Kidney (tissue), 14 donors: Measurements from ENCODE around the gene ARHGAP35. TPM values are rescaled to one million over a fixed set of nuclear protein-coding genes. Genes with fewer than 3 reads are reported as not detected.

Source experiments
- DNase-seq, 5 donors: peaks; one replicate each; pipeline ENCODE4 v3.0.0-alpha.2; 2013 to 2020
- FAIRE-seq: peaks from 2 replicates; lab custom pipeline; 2012; peaks lifted over from hg19 to GRCh38; lab: Jason Lieb, UNC
- H3K27ac ChIP-seq, 2 donors: one replicate each; pipeline ENCODE4 v1.7.0; 2013; ENCODE audit warnings: low read depth in 2 of 2, low read length in 2 of 2, inconsistent platforms in 1 of 2
- H3K27me3 ChIP-seq: one replicate; pipeline ENCODE4 v1.7.1; 2013; ENCODE audit warnings: low read length, inconsistent platforms; ENCODE audit not compliant: control insufficient read depth, insufficient read depth
- H3K36me3 ChIP-seq, 3 donors: one replicate each; pipeline versions ENCODE4 v1.7.0 to v1.7.1; 2013; ENCODE audit warnings: low read length in 3 of 3, control low read depth in 1 of 3, inconsistent platforms in 1 of 3; ENCODE audit not compliant: insufficient read depth in 3 of 3, control insufficient read depth in 2 of 3
- H3K4me1 ChIP-seq, 3 donors: one replicate each; pipeline versions ENCODE4 v1.7.0 to v1.7.1; 2013; ENCODE audit warnings: low read length in 3 of 3, inconsistent platforms in 1 of 3, low read depth in 1 of 3; ENCODE audit not compliant: control insufficient read depth in 2 of 3, insufficient read depth in 2 of 3
- H3K4me3 ChIP-seq, 3 donors: one replicate each; pipeline versions ENCODE4 v1.7.0 to v1.8.1; 2013; ENCODE audit warnings: low read length in 3 of 3, control low read depth in 1 of 3, inconsistent platforms in 1 of 3
- H3K9ac ChIP-seq, 3 donors: one replicate each; pipeline versions ENCODE4 v1.7.0 to v1.7.1; 2013; ENCODE audit warnings: low read length in 3 of 3, control low read depth in 1 of 3, inconsistent platforms in 1 of 3
- H3K9me3 ChIP-seq, 3 donors: one replicate each; pipeline versions ENCODE4 v1.7.0 to v1.7.1; 2013; ENCODE audit warnings: low read length in 3 of 3, control low read depth in 1 of 3, inconsistent platforms in 1 of 3; ENCODE audit not compliant: control insufficient read depth in 2 of 3, insufficient read depth in 1 of 3
- CTCF ChIP-seq: IDR thresholded peaks from 3 replicates; pipeline ENCODE4 v1.5.1; 2012; ENCODE audit warnings: mild to moderate bottlenecking, moderate library complexity, borderline replicate concordance; ENCODE audit not compliant: insufficient read depth; ENCODE audit errors: extremely low read depth
- intact Hi-C: fragments of 100-400 bp; cut with DNase I; formaldehyde crosslinking; loops from one replicate; pipeline ENCODE4 v1.11.1; 2022
- polyA plus RNA-seq: library from polyadenylated mRNA; stranded (reverse); fragments of 350-450 nt; fragmentation: Illumina TruSeq; extraction: RNeasy Lipid Tissue Mini Kit (QIAGEN cat#74804); gene quantifications from one replicate; pipeline ENCODE4 v1.2.3, GENCODE V29; 2014; ENCODE audit warnings: low read depth, low replicate concordance; ENCODE audit not compliant: insufficient read depth
- total RNA-seq: library from RNA; stranded (reverse); fragmentation: NEBNext Ultra II Directional; extraction: Animal tissue kit (Norgen Biotek cat#: 25700); gene quantifications from one replicate; pipeline ENCODE4 v1.2.1, GENCODE V29; 2021
- donor health status: control.
- donor health status: control.
- donor health status: control.
- donor health status: control.
- donor health status: control.
- donor health status: DM: yes; HTN: yes; CAD: no.
- donor health status: Normal renal cell carcinoma (clear cell type).

Gene ARHGAP35
- total and polyA plus RNA-seq, 2 donors from 2014 or later = 14.0 to 53.6 TPM

GRCh38 chr19:46834984-46835383 lies 25.8 kb upstream of the ARHGAP35 start:
- intact Hi-C loops = no loop called here
- TF ChIP-seq CTCF = no peak

GRCh38 chr19:46838160-46838559 lies 22.6 kb upstream of the ARHGAP35 start:
- no peak overlapping the region for H3K27ac ChIP-seq
- H3K27me3 ChIP-seq = no peaks in the 10 kb centered on the region
- H3K9me3 ChIP-seq = no peaks in the 10 kb centered on the region
- FAIRE-seq = no peak
- DNase-seq = no peak
- no peak overlapping the region for H3K9ac ChIP-seq
- intact Hi-C loops = no loop called here
- H3K36me3 ChIP-seq = peaks cover 0 to 9% (median 9%) of the 10 kb centered on the region in 3 donors
- H3K4me3 ChIP-seq = no peak overlapping the region
- peaks cover 0 to 5% (median 3%) of the 10 kb centered on the region in 3 donors for H3K4me1 ChIP-seq
- no peak for TF ChIP-seq CTCF

More at GRCh38 chr19:46834984-46835383, 25.8 kb upstream of the ARHGAP35 start:
- Histone ChIP-seq H3K4me1 (peaks cover 0 to under 1% (median 0%) of the 10 kb centered on the region in 3 donors), H3K27ac (no peak overlapping the region), H3K9me3 (no peaks in the 10 kb centered on the region), H3K36me3 (peaks cover 0 to 9% (median 5%) of the 10 kb centered on the region in 3 donors), H3K4me3 (no peak overlapping the region), H3K27me3 (no peaks in the 10 kb centered on the region), H3K9ac (no peak overlapping the region)
- FAIRE-seq = no peak
- no peak for DNase-seq

- intact Hi-C loops = loop anchor here (5.0 kb wide), 1 partner anchor 83 kb away; no protein-coding TSS in a partner anchor
- Histone ChIP-seq H3K27ac (no peak overlapping the region), H3K4me1 (peaks cover 0 to 5% (median 3%) of the 10 kb centered on the region in 3 donors), H3K27me3 (no peaks in the 10 kb centered on the region), H3K9me3 (no peaks in the 10 kb centered on the region), H3K36me3 (peaks cover 0 to 19% (median 12%) of the 10 kb centered on the region in 3 donors), H3K4me3 (no peak overlapping the region), H3K9ac (no peak overlapping the region)
- FAIRE-seq (no peak), DNase-seq (no peak)
- TF ChIP-seq CTCF = no peak
Observed at GRCh38 chr19:46839752-46840497, 20.9 kb upstream of the ARHGAP35 start.
